GM21390 (cell line): ENCODE measurements around the gene OR10K1.
"Not testable (repeated sequence)": the region's sequence is repeated elsewhere in the genome, so short reads cannot be mapped to it uniquely, and the experiment has no call there.

Experiments used
- ATAC-seq: cut with Tn5 transposase; IDR thresholded peaks from one replicate; pipeline ENCODE4 v1.9.1; 2021; ENCODE audit not compliant: unreplicated experiment

OR10K1 gene

GRCh38 chr1:158461534-158461933, at the start of gene OR10K1:
Gene OR10K1 (plus strand): TSS chr1:158461834. CDS start chr1:158465562, 3,728 bp downstream.
- ATAC-seq = no peak

- no peak for ATAC-seq
These were observed 46.8 kb upstream of the OR10K1 start for GRCh38 chr1:158414651-158415345.

- ATAC-seq = no peak
These were observed 44.0 kb upstream of the OR10K1 start for GRCh38 chr1:158417586-158417985.

GRCh38 chr1:158422212-158422611, 39.4 kb upstream of the OR10K1 start:
- ATAC-seq = no peak

- no peak for ATAC-seq
These were observed 36.6 kb upstream of the OR10K1 start for GRCh38 chr1:158425027-158425426.

GRCh38 chr1:158426137-158426536, 35.5 kb upstream of the OR10K1 start, which contains the start of gene OR10K2:
Gene OR10K2 (minus strand): TSS chr1:158426237. CDS start chr1:158420866, 5,371 bp downstream.
- ATAC-seq = no peak

- ATAC-seq = not testable (repeated sequence)
These were observed 31.5 kb upstream of the OR10K1 start for GRCh38 chr1:158430163-158430562.

- no peak for ATAC-seq
These were observed 26.9 kb upstream of the OR10K1 start for GRCh38 chr1:158434741-158435140.

GRCh38 chr1:158445376-158445775, 16.3 kb upstream of the OR10K1 start:
- no peak for ATAC-seq

- ATAC-seq = no peak
These were observed 7.1 kb upstream of the OR10K1 start for GRCh38 chr1:158454537-158454936.

- ATAC-seq = no peak
These were observed 4.4 kb upstream of the OR10K1 start for GRCh38 chr1:158457246-158457645.

GRCh38 chr1:158458263-158458662, 3.4 kb upstream of the OR10K1 start:
- ATAC-seq = no peak

- ATAC-seq = no peak
These were observed 10.3 kb downstream of the OR10K1 start, which contains the start of gene OR10R2 for GRCh38 chr1:158471920-158472319. Gene OR10R2 (plus strand): TSS chr1:158472220. CDS start chr1:158472326, 106 bp downstream.

GRCh38 chr1:158485455-158485854, 23.8 kb downstream of the OR10K1 start:
- ATAC-seq = no peak

GRCh38 chr1:158491316-158491715, 29.7 kb downstream of the OR10K1 start:
- ATAC-seq = no peak

- no peak for ATAC-seq
These were observed 31.4 kb downstream of the OR10K1 start for GRCh38 chr1:158493054-158493453.

GRCh38 chr1:158494796-158495195, 33.2 kb downstream of the OR10K1 start:
- no peak for ATAC-seq

GRCh38 chr1:158496374-158496773, 34.7 kb downstream of the OR10K1 start:
- ATAC-seq = no peak

GRCh38 chr1:158506369-158506987, 44.8 kb downstream of the OR10K1 start:
- no peak for ATAC-seq

GRCh38 chr1:158507511-158507910, 45.9 kb downstream of the OR10K1 start:
- ATAC-seq = no peak

- ATAC-seq = no peak
These were observed 48.0 kb downstream of the OR10K1 start for GRCh38 chr1:158509471-158510156.

- ATAC-seq = no peak
These were observed 55.3 kb downstream of the OR10K1 start for GRCh38 chr1:158516966-158517365.
